Thymus (tissue), 11 donors: Measurements from ENCODE around the gene GCDH. TPM values are rescaled to one million over a fixed set of nuclear protein-coding genes. Genes with fewer than 3 reads are reported as not detected.

ENCODE experiments used
- DNase-seq, 9 donors: peaks; one replicate each; pipeline ENCODE4 v3.0.0-alpha.2; 2013; ENCODE audit warnings: low spot score in 9 of 9, low read depth in 6 of 9, missing footprints in 1 of 9
- H3K27ac ChIP-seq, 2 donors: one replicate each; pipeline ENCODE4 v1.5.1; 2013; ENCODE audit warnings: control low read depth in 1 of 2, low read depth in 1 of 2, low read length in 1 of 2, mild to moderate bottlenecking in 1 of 2, moderate library complexity in 1 of 2
- H3K27me3 ChIP-seq, 2 donors: one replicate each; pipeline ENCODE4 v1.5.1; 2013; ENCODE audit warnings: low read length in 1 of 2; ENCODE audit not compliant: control insufficient read depth in 2 of 2, insufficient read depth in 1 of 2
- H3K36me3 ChIP-seq, 2 donors: one replicate each; pipeline ENCODE4 v1.5.1; 2013; ENCODE audit warnings: low read length in 1 of 2, mild to moderate bottlenecking in 1 of 2, moderate library complexity in 1 of 2; ENCODE audit not compliant: control insufficient read depth in 2 of 2, insufficient read depth in 2 of 2
- H3K4me1 ChIP-seq, 2 donors: one replicate each; pipeline ENCODE4 v1.5.1; 2013; ENCODE audit warnings: low read length in 2 of 2; ENCODE audit not compliant: control insufficient read depth in 2 of 2, insufficient read depth in 2 of 2
- H3K4me3 ChIP-seq, 2 donors: one replicate each; pipeline ENCODE4 v1.5.1; 2013; ENCODE audit warnings: low read length in 2 of 2, control low read depth in 1 of 2, mild to moderate bottlenecking in 1 of 2
- H3K9me3 ChIP-seq, 2 donors: one replicate each; pipeline ENCODE4 v1.5.1; 2013; ENCODE audit warnings: low read length in 1 of 2, mild to moderate bottlenecking in 1 of 2; ENCODE audit not compliant: control insufficient read depth in 2 of 2, insufficient read depth in 1 of 2
- WGBS: extraction: QIAGEN DNeasy Blood & Tissue Kit; methylation state at CpG from one replicate; pipeline ENCODE4 v1.1.7; 2013; 5-methylcytosine and 5-hydroxymethylcytosine counted together
- polyA plus RNA-seq: library from polyadenylated mRNA; stranded (reverse); fragments of 200-250 nt; gene quantifications from one replicate; pipeline ENCODE4 v1.2.3, GENCODE V29; 2013
- total RNA-seq: library from RNA; stranded (reverse); fragments of 120-200 nt; gene quantifications from one replicate; pipeline ENCODE4 v1.2.4, GENCODE V29; 2013
- donor health status: healthy.

Gene GCDH
- total and polyA plus RNA-seq, 2 donors = 21.9 to 33.6 TPM

GRCh38 chr19:12882589-12882988 lies 8.4 kb upstream of the GCDH start:
- H3K27ac ChIP-seq = no peak overlapping the region
- DNase-seq = no peak
- 96% methylated on average over 3 of the region's 3 CpGs for WGBS
- peaks cover 12 to 27% of the 10 kb centered on the region in 2 donors for H3K4me1 ChIP-seq
- peaks cover 3 to 38% of the 10 kb centered on the region in 2 donors for H3K9me3 ChIP-seq
- H3K4me3 ChIP-seq = no peak overlapping the region
- H3K36me3 ChIP-seq = peaks cover 8 to 10% of the 10 kb centered on the region in 2 donors
- peaks cover 22 to 54% of the 10 kb centered on the region in 2 donors for H3K27me3 ChIP-seq

GRCh38 chr19:12884202-12884601 lies 6.8 kb upstream of the GCDH start:
- Histone ChIP-seq H3K27ac (no peak overlapping the region), H3K4me3 (no peak overlapping the region), H3K27me3 (peaks cover 22 to 57% of the 10 kb centered on the region in 2 donors), H3K4me1 (peaks cover 12 to 27% of the 10 kb centered on the region in 2 donors), H3K9me3 (peaks cover 3 to 38% of the 10 kb centered on the region in 2 donors), H3K36me3 (no peaks in the 10 kb centered on the region)
- DNase-seq = no peak
- 97% methylated on average over 3 of the region's 3 CpGs for WGBS

- H3K27me3 ChIP-seq = peaks cover 22 to 57% of the 10 kb centered on the region in 2 donors
- WGBS = 77% methylated on average over 12 of the region's 12 CpGs
- H3K9me3 ChIP-seq = peaks cover 3 to 38% of the 10 kb centered on the region in 2 donors
- no peak overlapping the region for H3K27ac ChIP-seq
- peak overlapping the region; percentile 40 to 56 for H3K4me3 ChIP-seq
- DNase-seq = no peak
- no peaks in the 10 kb centered on the region for H3K36me3 ChIP-seq
- H3K4me1 ChIP-seq = peaks cover 12 to 27% of the 10 kb centered on the region in 2 donors
These were observed 6.4 kb upstream of the GCDH start for GRCh38 chr19:12884627-12884925.

GRCh38 chr19:12884926-12885748 lies 5.8 kb upstream of the GCDH start:
- Histone ChIP-seq H3K4me3 (peak overlapping the region; percentile 40 to 56), H3K4me1 (peaks cover 13 to 29% of the 10 kb centered on the region in 2 donors), H3K27ac (peak overlapping the region in 1 of 2 donors; percentile 42), H3K36me3 (no peaks in the 10 kb centered on the region), H3K27me3 (peaks cover 22 to 57% of the 10 kb centered on the region in 2 donors), H3K9me3 (peaks cover 3 to 38% of the 10 kb centered on the region in 2 donors)
- peak in 7 of 9 donors; percentile 50 to 87 (median 70) for DNase-seq
- WGBS = 1% methylated on average over 73 of the region's 73 CpGs

- Histone ChIP-seq H3K4me1 (peaks cover 8 to 25% of the 10 kb centered on the region in 2 donors), H3K36me3 (no peaks in the 10 kb centered on the region), H3K27ac (no peak overlapping the region), H3K9me3 (peaks cover 3 to 37% of the 10 kb centered on the region in 2 donors), H3K4me3 (peak overlapping the region; percentile 40 to 56), H3K27me3 (peaks cover 22 to 56% of the 10 kb centered on the region in 2 donors)
- DNase-seq = no peak
- WGBS = 20% methylated on average over 53 of the region's 53 CpGs
These were observed 5.0 kb upstream of the GCDH start for GRCh38 chr19:12885749-12886650.

GRCh38 chr19:12886651-12886968 lies 4.3 kb upstream of the GCDH start:
- DNase-seq = no peak
- H3K4me1 ChIP-seq = peaks cover 8 to 25% of the 10 kb centered on the region in 2 donors
- H3K27me3 ChIP-seq = peaks cover 22 to 54% of the 10 kb centered on the region in 2 donors
- no peak overlapping the region for H3K4me3 ChIP-seq
- H3K9me3 ChIP-seq = peaks cover 3 to 32% of the 10 kb centered on the region in 2 donors
- H3K36me3 ChIP-seq = no peaks in the 10 kb centered on the region
- no peak overlapping the region for H3K27ac ChIP-seq
- WGBS = 91% methylated on average over 5 of the region's 5 CpGs

GRCh38 chr19:12886969-12887747 lies 3.8 kb upstream of the GCDH start, which contains the start of gene KLF1:
Gene KLF1, minus strand, starts transcription at chr19:12887201. Its CDS starts 61 bp downstream, at chr19:12887140.
- Histone ChIP-seq H3K27me3 (peaks cover 22 to 51% of the 10 kb centered on the region in 2 donors), H3K4me3 (no peak within 1 kb of the TSS), H3K36me3 (no peaks in the 10 kb centered on the region), H3K4me1 (peaks cover 14 to 25% of the 10 kb centered on the region in 2 donors), H3K27ac (no peak within 1 kb of the TSS), H3K9me3 (peaks cover 3 to 28% of the 10 kb centered on the region in 2 donors)
- WGBS = 94% methylated on average over 17 of the region's 17 CpGs
- DNase-seq = no peak

GRCh38 chr19:12888006-12888603 lies 2.9 kb upstream of the GCDH start:
- Histone ChIP-seq H3K4me1 (peaks cover 14 to 25% of the 10 kb centered on the region in 2 donors), H3K4me3 (no peak overlapping the region), H3K36me3 (peaks cover 0 to 1% of the 10 kb centered on the region in 2 donors), H3K9me3 (peaks cover 3 to 24% of the 10 kb centered on the region in 2 donors), H3K27me3 (peaks cover 22 to 47% of the 10 kb centered on the region in 2 donors), H3K27ac (no peak overlapping the region)
- 86% methylated on average over 5 of the region's 5 CpGs for WGBS
- no peak for DNase-seq
